Measurements from ENCODE around the gene ERCC8.
A peak's percentile ranks its signal among the peaks of the same experiment; 100 is the strongest.
"Not testable (repeated sequence)": the region's sequence is repeated elsewhere in the genome, so short reads cannot be mapped to it uniquely, and the experiment has no call there.

The ERCC8 gene

GRCh38 chr5:60944904-60945812, at the start of gene ERCC8, which contains the start of gene NDUFAF2:
Gene ERCC8 (minus strand): TSS chr5:60945070. CDS start chr5:60945008, 62 bp downstream.
Gene NDUFAF2 (plus strand): TSS chr5:60945205. CDS start chr5:60945256, 51 bp downstream.
- peak; percentile 71 for DNase-seq

GRCh38 chr5:60993875-60994571, 49.2 kb upstream of the ERCC8 start:
- DNase-seq = no peak

- no peak for DNase-seq
Observed at GRCh38 chr5:60993425-60993824, 48.6 kb upstream of the ERCC8 start.

GRCh38 chr5:60992871-60993270, 48.0 kb upstream of the ERCC8 start:
- no peak for DNase-seq

GRCh38 chr5:60989790-60990189, 44.9 kb upstream of the ERCC8 start:
- DNase-seq = no peak

GRCh38 chr5:60982127-60982526, 37.3 kb upstream of the ERCC8 start:
- DNase-seq = not testable (repeated sequence)

- DNase-seq = no peak
Observed at GRCh38 chr5:60980511-60980910, 35.6 kb upstream of the ERCC8 start.

GRCh38 chr5:60978968-60979367, 34.1 kb upstream of the ERCC8 start:
- DNase-seq = no peak

- no peak for DNase-seq
Observed at GRCh38 chr5:60977956-60978737, 33.3 kb upstream of the ERCC8 start.

- DNase-seq = no peak
Observed at GRCh38 chr5:60972231-60972630, 27.4 kb upstream of the ERCC8 start.

- DNase-seq = no peak
Observed at GRCh38 chr5:60961685-60962084, 16.8 kb upstream of the ERCC8 start.

GRCh38 chr5:60960591-60960990, 15.7 kb upstream of the ERCC8 start:
- no peak for DNase-seq

- DNase-seq = no peak
Observed at GRCh38 chr5:60959156-60959555, 14.3 kb upstream of the ERCC8 start.

- DNase-seq = no peak
Observed at GRCh38 chr5:60958712-60959111, 13.8 kb upstream of the ERCC8 start.

GRCh38 chr5:60958088-60958487, 13.2 kb upstream of the ERCC8 start:
- DNase-seq = no peak

- DNase-seq = no peak
Observed at GRCh38 chr5:60955239-60955638, 10.4 kb upstream of the ERCC8 start.

- no peak for DNase-seq
Observed at GRCh38 chr5:60948738-60949137, 3.9 kb upstream of the ERCC8 start.

GRCh38 chr5:60945813-60946187, 930 bp upstream of the ERCC8 start:
- peak; percentile 19 for DNase-seq

GRCh38 chr5:60943624-60944023, 1.2 kb downstream of the ERCC8 start:
- DNase-seq = no peak

- DNase-seq = no peak
Observed at GRCh38 chr5:60929024-60929423, 15.8 kb downstream of the ERCC8 start.

- no peak for DNase-seq
Observed at GRCh38 chr5:60927450-60927849, 17.4 kb downstream of the ERCC8 start.

GRCh38 chr5:60918466-60918865, 26.4 kb downstream of the ERCC8 start:
- DNase-seq = no peak

GRCh38 chr5:60916646-60917045, 28.2 kb downstream of the ERCC8 start:
- no peak for DNase-seq

Data from T1000 (cell line).